Neural crest cell (in vitro differentiated cells): ENCODE results near the gene GPR18. TPM values are rescaled to one million over a fixed set of nuclear protein-coding genes. Genes with fewer than 3 reads are reported as not detected.

ENCODE experiments used
- DNase-seq: peaks from one replicate; pipeline ENCODE4 v3.0.0; 2021; ENCODE audit warnings: low read depth, mixed read lengths, low spot score
- H3K27ac Mint-ChIP-seq: one replicate; pipeline ENCODE4 v1.8.0; 2021; ENCODE audit warnings: mild to moderate bottlenecking, mixed read lengths; ENCODE audit not compliant: unreplicated experiment
- H3K27me3 Mint-ChIP-seq: 2 replicates; pipeline ENCODE4 v1.8.0; 2021; ENCODE audit warnings: low read depth, mild to moderate bottlenecking, mixed read lengths
- H3K36me3 Mint-ChIP-seq: 2 replicates; pipeline ENCODE4 v1.8.0; 2021; ENCODE audit warnings: low read depth, mild to moderate bottlenecking, mixed read lengths
- H3K4me1 Mint-ChIP-seq: 2 replicates; pipeline ENCODE4 v1.8.0; 2021; ENCODE audit warnings: mixed read lengths
- H3K4me3 Mint-ChIP-seq: one replicate; pipeline ENCODE4 v1.8.0; 2021; ENCODE audit warnings: mild to moderate bottlenecking, mixed read lengths
- H3K9me3 Mint-ChIP-seq: 2 replicates; pipeline ENCODE4 v1.8.0; 2021; ENCODE audit warnings: mixed read lengths
- total RNA-seq: library from RNA; stranded (reverse); gene quantifications from 2 replicates; pipeline ENCODE4 v1.2.1, GENCODE V29; 2021
- TF ChIP-seq, protein P1 (sequence below): fragments of 200-600 bp; sonication (generic); conservative IDR thresholded peaks from 2 replicates; pipeline ENCODE4 v1.5.0; 2021; ENCODE audit warnings: antibody characterized with exemption, mild to moderate bottlenecking

Gene GPR18
- total RNA-seq, 1 donor from 2014 or later, result not detected

DNA sequence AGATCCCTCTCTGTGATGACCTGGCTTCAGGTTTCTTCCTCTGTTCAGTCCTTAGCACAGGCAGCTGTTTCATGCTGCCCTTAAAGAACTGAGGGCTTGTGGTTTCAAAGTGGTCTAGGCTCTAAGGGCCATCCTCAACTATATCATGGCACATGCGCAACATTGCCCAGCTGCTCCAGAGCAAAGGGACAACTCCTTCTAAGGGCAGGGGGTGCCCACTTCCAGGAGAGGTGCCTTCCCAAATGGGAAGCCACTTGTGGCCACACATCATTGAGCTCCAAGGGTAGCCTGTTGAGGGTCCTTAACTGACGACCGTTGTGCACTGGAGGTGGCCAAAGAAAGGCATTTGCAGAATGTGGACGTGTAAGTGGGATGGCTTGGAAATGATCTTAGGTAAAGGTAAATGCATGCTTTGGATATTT is 41.8 kb upstream of the GPR18 start:
- H3K9me3 Mint-ChIP-seq, result no peaks in the 10 kb centered on the region
- no peaks in the 10 kb centered on the region for H3K27me3 Mint-ChIP-seq
- DNase-seq, result no peak
- TF ChIP-seq, protein P1, sequence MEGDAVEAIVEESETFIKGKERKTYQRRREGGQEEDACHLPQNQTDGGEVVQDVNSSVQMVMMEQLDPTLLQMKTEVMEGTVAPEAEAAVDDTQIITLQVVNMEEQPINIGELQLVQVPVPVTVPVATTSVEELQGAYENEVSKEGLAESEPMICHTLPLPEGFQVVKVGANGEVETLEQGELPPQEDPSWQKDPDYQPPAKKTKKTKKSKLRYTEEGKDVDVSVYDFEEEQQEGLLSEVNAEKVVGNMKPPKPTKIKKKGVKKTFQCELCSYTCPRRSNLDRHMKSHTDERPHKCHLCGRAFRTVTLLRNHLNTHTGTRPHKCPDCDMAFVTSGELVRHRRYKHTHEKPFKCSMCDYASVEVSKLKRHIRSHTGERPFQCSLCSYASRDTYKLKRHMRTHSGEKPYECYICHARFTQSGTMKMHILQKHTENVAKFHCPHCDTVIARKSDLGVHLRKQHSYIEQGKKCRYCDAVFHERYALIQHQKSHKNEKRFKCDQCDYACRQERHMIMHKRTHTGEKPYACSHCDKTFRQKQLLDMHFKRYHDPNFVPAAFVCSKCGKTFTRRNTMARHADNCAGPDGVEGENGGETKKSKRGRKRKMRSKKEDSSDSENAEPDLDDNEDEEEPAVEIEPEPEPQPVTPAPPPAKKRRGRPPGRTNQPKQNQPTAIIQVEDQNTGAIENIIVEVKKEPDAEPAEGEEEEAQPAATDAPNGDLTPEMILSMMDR, result no peak
- no peak overlapping the region for H3K4me3 Mint-ChIP-seq
- H3K27ac Mint-ChIP-seq, result no peak overlapping the region
- H3K36me3 Mint-ChIP-seq, result no peaks in the 10 kb centered on the region
- H3K4me1 Mint-ChIP-seq, result no peaks in the 10 kb centered on the region

GRCh38 chr13:99299256-99299919 is 41.2 kb upstream of the GPR18 start:
- no peaks in the 10 kb centered on the region for H3K4me1 Mint-ChIP-seq
- no peak for DNase-seq
- H3K4me3 Mint-ChIP-seq, result no peak overlapping the region
- H3K27me3 Mint-ChIP-seq, result no peaks in the 10 kb centered on the region
- no peaks in the 10 kb centered on the region for H3K36me3 Mint-ChIP-seq
- no peaks in the 10 kb centered on the region for H3K9me3 Mint-ChIP-seq
- no peak overlapping the region for H3K27ac Mint-ChIP-seq
- TF ChIP-seq, protein P1, result no peak

- no peak overlapping the region for H3K4me3 Mint-ChIP-seq
- TF ChIP-seq, protein P1, result no peak
- no peaks in the 10 kb centered on the region for H3K36me3 Mint-ChIP-seq
- H3K9me3 Mint-ChIP-seq, result no peaks in the 10 kb centered on the region
- H3K27ac Mint-ChIP-seq, result no peak overlapping the region
- H3K27me3 Mint-ChIP-seq, result no peaks in the 10 kb centered on the region
- no peak for DNase-seq
- H3K4me1 Mint-ChIP-seq, result no peaks in the 10 kb centered on the region
Measured at GRCh38 chr13:99298056-99298455, 39.9 kb upstream of the GPR18 start.

DNA sequence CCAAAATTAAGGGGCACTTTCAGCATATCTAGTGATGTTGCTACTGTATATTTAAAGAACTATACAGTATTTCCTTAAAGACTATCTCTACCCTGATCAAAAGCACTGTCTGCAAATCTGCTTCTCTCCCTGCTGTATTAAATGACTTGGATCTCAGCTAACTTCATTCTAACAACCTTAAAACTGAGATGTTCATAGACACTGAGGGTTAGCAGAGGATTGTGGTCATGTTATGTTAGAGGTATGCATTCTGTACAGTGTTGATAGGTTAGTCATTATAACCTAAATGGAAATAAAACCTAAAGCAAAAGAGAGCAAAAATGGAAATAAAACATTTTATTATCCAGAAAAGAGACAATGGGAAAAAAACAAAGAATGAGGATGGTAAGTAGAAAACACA is 39.2 kb upstream of the GPR18 start:
- DNase-seq, result no peak
- Mint-ChIP-seq H3K27me3 (no peaks in the 10 kb centered on the region), H3K4me3 (no peak overlapping the region), H3K4me1 (no peaks in the 10 kb centered on the region), H3K9me3 (no peaks in the 10 kb centered on the region), H3K36me3 (no peaks in the 10 kb centered on the region), H3K27ac (no peak overlapping the region)
- TF ChIP-seq, protein P1, result no peak

- Mint-ChIP-seq H3K36me3 (no peaks in the 10 kb centered on the region), H3K4me3 (no peak overlapping the region), H3K4me1 (no peaks in the 10 kb centered on the region), H3K27ac (no peak overlapping the region), H3K27me3 (no peaks in the 10 kb centered on the region), H3K9me3 (no peaks in the 10 kb centered on the region)
- TF ChIP-seq, protein P1, result no peak
- no peak for DNase-seq
Measured at GRCh38 chr13:99296398-99296797, 38.2 kb upstream of the GPR18 start.
